ENCODE data around the gene SLC40A1.

The SLC40A1 gene

GRCh38 chr2:189512879-189513278 is 67.7 kb downstream of the SLC40A1 start:
- DNase-seq (ENCODE audit: low read depth in 2 of 2): no peak

DNA sequence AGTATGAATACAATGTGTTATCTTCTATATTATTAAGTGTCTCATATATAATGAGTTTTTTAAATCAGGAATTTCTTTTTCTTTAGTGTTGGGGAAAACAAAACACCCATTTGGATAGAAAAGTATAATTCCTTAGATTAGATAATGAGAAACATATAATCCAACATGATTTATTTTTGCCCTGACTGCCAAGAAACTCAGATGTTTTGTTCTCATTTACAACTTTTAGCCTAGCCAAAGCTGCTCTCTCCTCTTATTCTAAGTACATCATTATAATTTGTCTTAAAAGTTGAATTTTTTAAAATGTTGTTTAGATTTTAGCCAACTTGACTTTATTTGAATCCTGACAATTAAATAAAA is 68.6 kb downstream of the SLC40A1 start:
- no peak for DNase-seq (ENCODE audit: low read depth in 2 of 2)

DNA sequence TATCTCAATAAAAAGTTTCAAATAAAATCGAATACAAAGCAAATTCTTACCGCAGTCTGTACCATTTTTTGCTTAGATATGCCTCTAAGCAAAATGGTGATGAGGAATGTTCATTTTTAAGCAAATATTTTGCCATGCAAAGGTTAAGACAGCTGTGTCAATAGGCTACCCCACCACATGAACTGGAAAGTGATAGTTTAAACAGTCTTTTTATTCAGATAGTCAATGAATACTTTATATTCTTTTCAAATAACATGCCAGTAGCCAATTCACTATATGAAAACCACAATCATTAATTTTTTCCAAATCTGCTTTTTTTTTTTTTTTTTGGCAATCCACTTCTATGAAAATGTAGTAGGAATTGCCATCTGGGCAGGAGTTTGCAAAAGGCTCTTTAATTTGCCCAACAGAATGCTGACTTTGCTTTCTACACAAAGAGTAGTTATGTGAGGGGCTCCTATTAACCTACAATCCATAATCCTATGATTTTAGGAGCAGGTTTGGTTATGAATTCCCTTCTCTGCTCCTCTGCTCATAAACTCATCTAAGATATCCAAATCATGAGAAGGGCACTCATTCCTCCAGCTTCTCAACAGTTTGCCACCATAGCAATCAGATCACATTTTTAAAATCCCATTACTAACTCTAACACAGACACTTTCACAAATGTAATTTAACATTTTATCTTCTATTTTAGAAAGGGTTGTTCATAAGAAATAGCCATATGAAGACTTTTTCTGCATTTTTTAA is 69.2 kb downstream of the SLC40A1 start:
- no peak for DNase-seq (ENCODE audit: low read depth in 2 of 2)

Measured in stimulated activated CD8-positive, alpha-beta memory T cell treated with anti-CD3 and anti-CD28 coated beads, Interleukin-15, amount 100 ng/mL, for 4 hours (primary cell).